Activated naive CD4-positive, alpha-beta T cell treated with anti-CD3 and anti-CD28 coated beads, Interleukin-2, amount 50 U/mL, for 72 hours (primary cell): ENCODE results near the gene PDSS2. TPM values are rescaled to one million over a fixed set of nuclear protein-coding genes. Genes with fewer than 3 reads are reported as not detected.
A peak's percentile ranks its signal among the peaks of the same experiment; 100 is the strongest.

Experiments
- ATAC-seq, 2 donors: fragments of 150-1000 bp; cut with Tn5 transposase; 2 replicates each; pipeline ENCODE4 v1.10.0; 2021; ENCODE audit warnings: mild to moderate bottlenecking in 2 of 2, moderate library complexity in 2 of 2
- DNase-seq, 2 donors: peaks; one replicate each; pipeline ENCODE4 v3.0.0; 2021 to 2022; ENCODE audit warnings: low spot score in 2 of 2
- H3K27ac Mint-ChIP-seq, 2 donors: one replicate each; pipeline ENCODE4 v1.8.0; 2022; ENCODE audit warnings: mild to moderate bottlenecking in 2 of 2, mixed read lengths in 2 of 2
- H3K36me3 Mint-ChIP-seq, 2 donors: one replicate each; pipeline ENCODE4 v1.8.0; 2022; ENCODE audit warnings: mixed read lengths in 2 of 2
- H3K9me3 Mint-ChIP-seq, 2 donors: one replicate each; pipeline ENCODE4 v1.8.0; 2022; ENCODE audit warnings: mixed read lengths in 2 of 2
- total RNA-seq, 2 donors: library from RNA; stranded (reverse); gene quantifications; one replicate each; pipeline ENCODE4 v1.2.3, GENCODE V29; 2022

PDSS2 gene
- total RNA-seq, 2 donors from 2014 or later = 9.5 to 14.8 TPM

- Mint-ChIP-seq H3K27ac (no peak overlapping the region), H3K36me3 (peaks cover 20 to 22% of the 10 kb centered on the region in 2 donors), H3K9me3 (peaks cover 4 to 12% of the 10 kb centered on the region in 2 donors)
- no peak for DNase-seq
- no peak for ATAC-seq
Measured at GRCh38 chr6:107360476-107360875, 98.9 kb downstream of the PDSS2 start.

GRCh38 chr6:107357842-107358241, 101.5 kb downstream of the PDSS2 start:
- peaks cover 0 to 2% of the 10 kb centered on the region in 2 donors for H3K9me3 Mint-ChIP-seq
- H3K27ac Mint-ChIP-seq = no peak overlapping the region
- DNase-seq (no peak), ATAC-seq (no peak)
- H3K36me3 Mint-ChIP-seq = peaks cover 7 to 10% of the 10 kb centered on the region in 2 donors

GRCh38 chr6:107357031-107357430, 102.3 kb downstream of the PDSS2 start:
- Mint-ChIP-seq H3K9me3 (no peaks in the 10 kb centered on the region), H3K36me3 (peaks cover 2 to 4% of the 10 kb centered on the region in 2 donors), H3K27ac (no peak overlapping the region)
- ATAC-seq (no peak), DNase-seq (no peak)

GRCh38 chr6:107355659-107356058, 103.7 kb downstream of the PDSS2 start:
- H3K27ac Mint-ChIP-seq = no peak overlapping the region
- ATAC-seq = no peak
- H3K9me3 Mint-ChIP-seq = no peaks in the 10 kb centered on the region

GRCh38 chr6:107354451-107354850, 104.9 kb downstream of the PDSS2 start:
- no peak overlapping the region for H3K27ac Mint-ChIP-seq
- DNase-seq (no peak), ATAC-seq (no peak)
- no peaks in the 10 kb centered on the region for H3K36me3 Mint-ChIP-seq
- H3K9me3 Mint-ChIP-seq = no peaks in the 10 kb centered on the region

More at GRCh38 chr6:107355659-107356058, 103.7 kb downstream of the PDSS2 start:
- H3K36me3 Mint-ChIP-seq = no peaks in the 10 kb centered on the region
- no peak for DNase-seq

- ATAC-seq (no peak), DNase-seq (no peak)
- H3K36me3 Mint-ChIP-seq = no peaks in the 10 kb centered on the region
- no peaks in the 10 kb centered on the region for H3K9me3 Mint-ChIP-seq
- peak overlapping the region in 1 of 2 donors; percentile 29 for H3K27ac Mint-ChIP-seq
Measured at GRCh38 chr6:107353773-107354382, 105.5 kb downstream of the PDSS2 start.

- H3K9me3 Mint-ChIP-seq = no peaks in the 10 kb centered on the region
- H3K27ac Mint-ChIP-seq = no peak overlapping the region
- DNase-seq = no peak
- H3K36me3 Mint-ChIP-seq = no peaks in the 10 kb centered on the region
- no peak for ATAC-seq
Measured at GRCh38 chr6:107348224-107348623, 111.1 kb downstream of the PDSS2 start.

GRCh38 chr6:107345393-107345792, 114.0 kb downstream of the PDSS2 start:
- Mint-ChIP-seq H3K27ac (no peak overlapping the region), H3K9me3 (no peaks in the 10 kb centered on the region), H3K36me3 (no peaks in the 10 kb centered on the region)
- no peak for DNase-seq
- no peak for ATAC-seq

GRCh38 chr6:107344981-107345380, 114.4 kb downstream of the PDSS2 start:
- H3K36me3 Mint-ChIP-seq = no peaks in the 10 kb centered on the region
- no peaks in the 10 kb centered on the region for H3K9me3 Mint-ChIP-seq
- no peak for ATAC-seq
- H3K27ac Mint-ChIP-seq = no peak overlapping the region
- no peak for DNase-seq

- H3K27ac Mint-ChIP-seq = no peak overlapping the region
- DNase-seq (no peak), ATAC-seq (no peak)
- H3K9me3 Mint-ChIP-seq = no peaks in the 10 kb centered on the region
- no peaks in the 10 kb centered on the region for H3K36me3 Mint-ChIP-seq
Measured at GRCh38 chr6:107344383-107344782, 115.0 kb downstream of the PDSS2 start.

- no peak for DNase-seq
- ATAC-seq = no peak
- H3K27ac Mint-ChIP-seq = no peak overlapping the region
- H3K9me3 Mint-ChIP-seq = no peaks in the 10 kb centered on the region
- H3K36me3 Mint-ChIP-seq = no peaks in the 10 kb centered on the region
Measured at GRCh38 chr6:107342144-107342543, 117.2 kb downstream of the PDSS2 start.

GRCh38 chr6:107340881-107341280, 118.5 kb downstream of the PDSS2 start:
- H3K9me3 Mint-ChIP-seq = no peaks in the 10 kb centered on the region
- ATAC-seq (no peak), DNase-seq (no peak)
- H3K27ac Mint-ChIP-seq = no peak overlapping the region
- H3K36me3 Mint-ChIP-seq = no peaks in the 10 kb centered on the region

GRCh38 chr6:107337191-107337741, 122.1 kb downstream of the PDSS2 start:
- DNase-seq (no peak), ATAC-seq (no peak)
- no peaks in the 10 kb centered on the region for H3K36me3 Mint-ChIP-seq

GRCh38 chr6:107334026-107334425, 125.3 kb downstream of the PDSS2 start:
- DNase-seq (no peak), ATAC-seq (no peak)
- H3K27ac Mint-ChIP-seq = no peak overlapping the region
- H3K36me3 Mint-ChIP-seq = peaks cover 0 to 2% of the 10 kb centered on the region in 2 donors
- H3K9me3 Mint-ChIP-seq = peaks cover 0 to 4% of the 10 kb centered on the region in 2 donors

More at GRCh38 chr6:107337191-107337741, 122.1 kb downstream of the PDSS2 start:
- peaks cover 0 to 4% of the 10 kb centered on the region in 2 donors for H3K9me3 Mint-ChIP-seq
- H3K27ac Mint-ChIP-seq = no peak overlapping the region

- DNase-seq (no peak), ATAC-seq (no peak)
- H3K27ac Mint-ChIP-seq = no peak overlapping the region
- peaks cover 0 to 4% of the 10 kb centered on the region in 2 donors for H3K9me3 Mint-ChIP-seq
- peaks cover 0 to 6% of the 10 kb centered on the region in 2 donors for H3K36me3 Mint-ChIP-seq
Measured at GRCh38 chr6:107333491-107333890, 125.9 kb downstream of the PDSS2 start.

GRCh38 chr6:107331409-107332386, 127.7 kb downstream of the PDSS2 start:
- Mint-ChIP-seq H3K9me3 (peaks cover 0 to 4% of the 10 kb centered on the region in 2 donors), H3K36me3 (peaks cover 0 to 6% of the 10 kb centered on the region in 2 donors), H3K27ac (no peak overlapping the region)
- ATAC-seq (no peak), DNase-seq (no peak)

- DNase-seq (peak in 1 of 2 donors; percentile 31), ATAC-seq (peak; percentile 83 to 99)
- Mint-ChIP-seq H3K36me3 (peaks cover 0 to 6% of the 10 kb centered on the region in 2 donors), H3K9me3 (peaks cover 0 to 4% of the 10 kb centered on the region in 2 donors), H3K27ac (peak overlapping the region; percentile 40 to 55)
Measured at GRCh38 chr6:107330168-107330567, 129.2 kb downstream of the PDSS2 start.
